Measurements from ENCODE around the gene LTN1.

DNA sequence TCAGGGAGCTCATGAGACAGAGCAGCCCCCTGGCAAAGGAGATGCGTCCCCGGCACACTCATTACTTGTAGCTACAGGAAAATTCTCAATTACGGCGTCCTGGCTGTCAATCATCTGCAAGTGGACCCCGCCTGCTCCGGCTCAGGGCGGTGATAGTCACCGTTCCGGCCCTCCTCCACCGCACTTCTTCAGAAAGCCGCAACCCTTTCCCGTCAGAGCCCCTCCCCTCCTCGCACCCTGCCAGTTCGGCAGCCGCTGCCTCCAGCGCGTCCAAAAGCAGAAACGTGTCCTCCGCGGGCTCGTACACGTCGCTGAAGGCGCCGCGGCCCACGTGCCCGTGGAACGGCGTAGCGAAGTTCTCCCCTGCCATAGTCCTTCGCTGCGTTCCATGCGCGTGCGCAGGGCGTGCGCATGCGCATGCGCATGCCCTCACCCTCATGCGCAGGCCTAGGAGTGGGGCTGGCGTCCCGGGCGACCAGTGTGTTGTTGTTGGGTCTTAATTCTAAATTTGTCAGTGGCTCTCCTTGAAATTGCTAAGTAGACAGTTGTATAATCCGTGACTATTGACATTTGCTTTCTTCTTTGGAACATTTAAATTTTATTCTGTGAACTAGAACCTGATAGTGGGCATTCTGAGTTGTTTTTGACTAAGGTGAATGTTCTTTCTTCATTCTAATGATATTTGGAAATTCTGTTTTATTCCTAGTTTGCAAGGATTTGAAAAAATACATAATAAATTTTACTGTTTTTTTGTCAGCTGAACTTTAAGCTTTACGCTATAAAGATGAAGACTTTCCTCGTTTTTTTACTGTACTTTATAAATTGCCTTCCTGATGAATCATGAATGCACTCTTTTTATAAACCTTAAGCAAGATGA, 107.5 kb downstream of the LTN1 start:
- TF ChIP-seq, protein P1, sequence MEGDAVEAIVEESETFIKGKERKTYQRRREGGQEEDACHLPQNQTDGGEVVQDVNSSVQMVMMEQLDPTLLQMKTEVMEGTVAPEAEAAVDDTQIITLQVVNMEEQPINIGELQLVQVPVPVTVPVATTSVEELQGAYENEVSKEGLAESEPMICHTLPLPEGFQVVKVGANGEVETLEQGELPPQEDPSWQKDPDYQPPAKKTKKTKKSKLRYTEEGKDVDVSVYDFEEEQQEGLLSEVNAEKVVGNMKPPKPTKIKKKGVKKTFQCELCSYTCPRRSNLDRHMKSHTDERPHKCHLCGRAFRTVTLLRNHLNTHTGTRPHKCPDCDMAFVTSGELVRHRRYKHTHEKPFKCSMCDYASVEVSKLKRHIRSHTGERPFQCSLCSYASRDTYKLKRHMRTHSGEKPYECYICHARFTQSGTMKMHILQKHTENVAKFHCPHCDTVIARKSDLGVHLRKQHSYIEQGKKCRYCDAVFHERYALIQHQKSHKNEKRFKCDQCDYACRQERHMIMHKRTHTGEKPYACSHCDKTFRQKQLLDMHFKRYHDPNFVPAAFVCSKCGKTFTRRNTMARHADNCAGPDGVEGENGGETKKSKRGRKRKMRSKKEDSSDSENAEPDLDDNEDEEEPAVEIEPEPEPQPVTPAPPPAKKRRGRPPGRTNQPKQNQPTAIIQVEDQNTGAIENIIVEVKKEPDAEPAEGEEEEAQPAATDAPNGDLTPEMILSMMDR (IDR thresholded peaks at IDR 0.05; ENCODE audit: insufficient read depth, low read length, poor library complexity, severe bottlenecking), result no peak
- no peak for TF ChIP-seq EZH2phosphoT487 (conservative IDR thresholded peaks at IDR 0.05; ENCODE audit: low read length)

All from SU-DHL-6 (cell line).